HPDE6-E6E7 (cell line): ENCODE data around the gene SLC20A1.
A peak's percentile ranks its signal among the peaks of the same experiment; 100 is the strongest.
"Not testable (repeated sequence)": the region's sequence is repeated elsewhere in the genome, so short reads cannot be mapped to it uniquely, and the experiment has no call there.

Experiments
- DNase-seq: peaks from one replicate; pipeline ENCODE4 v3.0.0; 2011; ENCODE audit warnings: missing footprints; ENCODE audit errors: extremely low spot score

The SLC20A1 gene

DNA sequence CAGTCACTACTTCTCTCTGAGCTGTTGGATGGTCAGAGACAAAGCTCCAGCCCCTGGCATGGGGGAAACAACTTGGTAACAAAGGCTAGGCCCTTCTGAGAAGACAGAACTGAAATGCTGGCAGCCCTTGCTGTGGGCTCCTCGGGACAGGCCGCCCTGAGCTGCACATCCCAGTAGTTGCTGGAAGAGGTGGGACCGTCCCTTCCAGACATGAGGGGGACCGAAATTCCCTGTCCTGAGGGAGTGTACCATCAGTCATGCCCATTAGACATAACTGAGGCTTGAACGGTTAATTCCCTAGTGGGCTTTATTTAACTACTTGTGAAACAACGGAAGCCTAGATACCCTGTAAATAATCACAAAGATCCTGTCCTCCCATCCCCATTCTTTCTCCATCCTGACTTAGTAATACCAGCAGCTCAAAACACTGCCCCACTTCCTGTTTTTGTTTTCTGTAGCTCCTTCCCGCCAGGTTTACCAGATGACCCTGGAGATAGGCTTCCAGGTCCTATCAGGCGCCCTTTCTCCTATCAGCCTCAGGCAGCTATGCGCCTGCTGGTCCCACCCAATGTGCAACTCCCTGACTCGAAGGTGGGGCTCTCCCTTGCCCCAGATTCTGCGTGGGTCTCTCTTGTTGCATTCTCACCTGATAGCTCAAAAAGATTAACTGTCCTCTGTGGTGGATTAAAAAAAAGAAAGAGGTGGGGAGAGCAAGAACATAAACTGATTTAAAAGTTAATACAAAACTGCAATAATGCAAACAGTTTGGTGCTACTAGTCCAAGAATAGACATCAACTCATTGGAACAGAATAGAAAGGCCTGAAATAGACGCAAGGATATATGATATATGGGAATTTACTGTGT is 38.0 kb downstream of the SLC20A1 start:
- DNase-seq = no peak

DNA sequence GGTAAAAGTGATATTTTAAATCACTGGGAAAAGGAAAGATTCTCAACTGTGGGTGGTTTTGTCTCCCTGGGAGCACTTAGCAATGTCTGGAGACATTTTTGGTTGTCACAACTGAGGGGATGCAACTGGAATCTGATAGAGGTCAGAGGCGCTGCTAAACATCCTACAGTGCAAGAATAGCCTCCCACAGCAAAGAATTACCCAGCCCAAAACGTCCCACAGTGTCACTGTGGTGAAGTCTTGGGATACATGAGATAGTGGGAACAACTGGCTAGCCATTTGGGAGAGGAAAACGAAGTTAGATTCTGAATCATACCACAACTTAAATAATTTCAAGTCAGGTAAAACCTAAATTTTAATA is 38.7 kb downstream of the SLC20A1 start:
- no peak for DNase-seq

DNA sequence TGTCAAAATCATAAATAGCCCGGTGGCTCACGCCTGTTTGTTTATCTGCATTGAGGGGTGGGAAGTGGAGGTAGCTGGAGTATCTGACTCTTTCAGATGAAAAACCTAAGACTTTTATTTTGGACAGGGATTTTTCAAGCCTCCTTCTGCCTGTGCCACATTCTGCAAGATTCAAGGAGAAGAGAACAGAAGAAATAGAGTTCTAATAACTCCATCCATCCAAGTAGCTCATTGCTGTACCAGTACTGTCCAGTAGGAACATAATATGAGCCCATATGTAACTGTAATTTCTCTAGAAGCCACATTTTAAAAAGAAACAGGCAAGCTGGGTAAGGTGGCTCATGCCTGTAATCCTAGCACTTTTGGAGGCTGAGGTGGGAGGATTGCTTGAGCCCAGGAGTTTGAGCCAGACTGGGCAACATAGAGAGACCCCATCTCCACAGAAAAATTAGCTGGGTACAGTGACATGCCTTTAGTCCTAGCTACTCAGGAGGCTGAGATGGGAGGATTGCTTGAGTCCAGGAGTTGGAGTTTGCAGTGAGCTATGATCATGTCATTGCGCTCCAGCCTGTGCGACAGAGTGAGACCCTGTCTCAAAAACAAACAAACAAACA is 39.6 kb downstream of the SLC20A1 start:
- no peak for DNase-seq

DNA sequence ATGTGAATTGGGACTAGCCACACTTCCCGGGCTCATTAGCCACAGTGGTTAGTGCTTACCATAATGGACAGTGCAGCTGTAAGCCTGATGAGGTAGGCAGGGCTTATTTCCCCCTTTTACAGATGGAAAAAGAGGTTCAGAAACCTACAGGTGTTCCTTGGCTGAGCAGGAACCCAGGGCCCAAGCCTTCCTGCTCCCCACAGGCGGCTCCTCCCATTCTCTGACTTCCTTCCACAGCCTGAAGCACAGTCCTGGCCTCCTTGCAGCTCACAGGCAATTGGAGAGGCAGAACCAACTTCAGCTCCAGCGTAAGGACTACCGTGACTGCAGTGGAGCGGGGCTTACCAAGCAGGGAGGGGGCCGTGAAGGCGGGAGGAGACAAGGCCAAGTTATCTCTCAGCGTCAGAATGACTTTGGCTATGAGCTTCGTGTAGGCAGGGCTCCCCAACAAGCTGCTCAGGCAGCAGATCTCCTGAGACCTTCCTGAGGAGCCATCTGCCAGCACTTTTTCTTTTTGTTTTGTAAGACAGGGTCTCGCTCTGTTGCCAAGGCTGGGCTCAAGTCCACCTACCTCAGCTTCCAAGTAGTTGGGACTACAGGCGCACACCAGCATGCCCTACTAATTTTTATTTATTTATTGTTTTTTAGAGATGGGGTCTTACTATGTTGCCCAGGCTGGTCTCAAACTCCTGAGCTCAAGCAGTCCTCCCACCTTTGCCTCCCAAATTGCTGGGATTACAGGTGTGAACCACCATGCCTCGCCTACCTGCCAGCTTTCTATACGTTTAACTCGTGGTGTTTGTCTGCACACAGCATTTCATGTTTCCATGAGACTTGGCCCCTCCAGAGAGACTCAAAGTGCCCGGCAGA is 40.8 kb downstream of the SLC20A1 start:
- DNase-seq = no peak

DNA sequence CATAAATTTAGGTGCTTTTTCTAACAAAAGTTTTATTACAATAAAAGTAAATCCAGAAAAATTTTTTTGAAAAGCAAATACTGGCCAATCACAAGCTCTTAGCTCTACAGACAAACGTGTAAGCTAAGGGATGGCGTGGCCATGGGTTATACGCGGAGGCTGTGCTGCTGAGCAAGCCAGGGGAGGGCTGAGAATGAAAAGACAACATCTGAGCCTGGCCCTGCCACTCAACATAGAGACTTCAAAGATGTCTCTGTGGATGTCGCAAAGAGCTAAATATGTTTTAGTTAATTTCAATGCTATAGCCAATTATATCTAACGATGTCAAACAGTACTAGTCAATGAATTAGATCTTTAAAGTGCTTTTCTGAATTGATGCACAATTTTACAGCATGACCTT is 41.8 kb downstream of the SLC20A1 start:
- no peak for DNase-seq

DNA sequence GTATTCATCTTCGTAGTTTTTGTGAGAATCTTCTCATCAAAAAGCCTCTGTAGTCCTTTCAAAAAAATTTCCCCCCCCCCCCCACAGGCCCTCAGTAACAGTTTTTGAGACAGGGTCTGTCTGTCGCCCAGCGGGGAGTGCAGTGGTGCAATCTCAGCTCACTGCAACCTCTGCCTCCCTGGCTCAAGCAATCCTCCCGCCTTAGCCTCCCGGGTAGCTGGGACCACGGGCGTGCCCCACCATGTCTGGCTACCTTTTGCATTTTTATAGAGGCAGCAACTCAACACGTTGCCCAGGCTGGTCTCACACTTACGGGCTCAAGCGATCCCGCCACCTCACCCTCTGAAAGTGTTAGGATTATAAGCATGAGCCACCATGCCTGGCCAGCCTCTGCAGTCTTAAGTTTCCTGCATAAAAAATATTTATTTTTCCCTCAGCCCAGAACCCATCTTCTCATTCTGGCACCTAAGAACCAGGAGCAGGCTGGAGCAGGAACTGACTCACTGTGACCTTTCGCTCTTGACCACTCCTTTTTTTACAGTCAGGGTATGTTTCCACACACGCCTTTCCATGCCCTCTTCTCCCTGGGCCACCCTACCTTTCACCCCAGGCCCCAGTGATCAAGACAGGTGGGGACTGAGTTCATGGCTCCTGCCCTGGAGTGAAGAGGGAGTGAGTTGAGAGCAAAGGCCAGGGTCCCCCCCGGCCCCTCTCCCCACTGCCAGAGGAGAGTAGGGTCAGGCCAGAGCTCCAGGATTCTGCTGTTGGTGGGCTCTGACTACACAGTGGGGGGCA is 42.5 kb downstream of the SLC20A1 start:
- no peak for DNase-seq

DNA sequence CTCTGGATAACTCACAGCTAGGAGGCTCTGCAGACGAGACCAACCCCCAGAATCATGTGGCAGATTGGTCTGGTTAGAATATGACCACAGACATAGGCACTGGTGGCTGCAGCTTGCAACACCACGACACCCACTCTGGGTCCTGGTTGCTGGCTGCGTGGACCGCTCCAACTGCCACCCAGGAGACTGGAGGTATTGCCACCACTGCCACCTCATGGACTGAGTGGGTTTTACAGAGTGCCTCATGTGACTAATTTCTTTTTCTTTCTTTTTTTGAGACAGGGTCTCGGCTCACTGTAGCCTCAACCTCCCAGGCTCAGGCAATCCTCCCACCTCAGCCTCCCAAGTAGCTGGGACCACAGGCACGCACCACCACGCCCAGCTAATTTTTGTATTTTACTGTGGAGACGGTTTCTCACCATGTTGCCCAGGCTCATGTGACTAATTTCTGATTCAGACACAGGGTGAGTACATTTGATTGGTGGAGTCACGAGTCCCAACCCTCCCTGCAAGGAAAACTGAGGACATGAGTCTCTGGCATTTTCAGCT is 45.2 kb downstream of the SLC20A1 start:
- no peak for DNase-seq

DNA sequence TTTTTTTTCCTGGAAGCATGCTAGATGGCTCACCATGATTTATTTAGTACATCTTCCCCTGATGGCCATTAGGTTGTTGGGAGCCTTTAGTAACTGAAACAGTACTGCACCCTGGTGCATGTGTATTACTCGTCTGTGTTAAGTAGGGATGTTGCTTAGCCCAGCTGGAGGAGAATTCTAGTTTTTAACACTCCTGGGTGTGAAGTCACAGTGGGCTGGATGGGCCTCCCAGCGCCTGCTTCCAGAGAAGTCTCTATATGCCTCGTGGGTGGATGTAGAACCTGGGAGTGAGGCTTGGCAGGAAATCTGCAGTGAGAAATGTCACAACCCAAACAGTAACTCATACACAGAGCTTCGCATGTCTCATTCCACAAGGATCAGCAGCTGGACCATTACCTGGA is 46.1 kb downstream of the SLC20A1 start:
- DNase-seq = no peak

DNA sequence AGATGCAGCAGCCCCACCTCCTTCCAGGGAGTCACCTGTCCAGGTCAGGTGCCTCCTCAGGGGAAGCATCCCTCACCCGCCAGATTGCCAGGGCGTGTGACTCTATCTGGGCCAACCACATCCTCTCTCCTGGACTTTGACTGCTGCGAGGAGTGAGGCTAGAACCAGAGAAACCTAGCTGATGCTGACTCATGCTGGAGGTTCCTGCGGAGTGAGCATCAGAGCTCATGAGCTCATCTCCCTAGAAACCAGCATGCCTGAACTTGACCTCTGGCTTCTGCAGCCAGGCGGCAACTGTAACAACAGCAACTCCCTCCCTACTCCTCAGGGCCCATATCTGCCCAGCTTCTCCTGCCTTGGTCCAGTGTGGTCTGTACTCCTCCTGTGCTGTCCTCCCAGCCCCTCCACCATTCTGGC is 46.8 kb downstream of the SLC20A1 start:
- DNase-seq = peak; percentile 98

DNA sequence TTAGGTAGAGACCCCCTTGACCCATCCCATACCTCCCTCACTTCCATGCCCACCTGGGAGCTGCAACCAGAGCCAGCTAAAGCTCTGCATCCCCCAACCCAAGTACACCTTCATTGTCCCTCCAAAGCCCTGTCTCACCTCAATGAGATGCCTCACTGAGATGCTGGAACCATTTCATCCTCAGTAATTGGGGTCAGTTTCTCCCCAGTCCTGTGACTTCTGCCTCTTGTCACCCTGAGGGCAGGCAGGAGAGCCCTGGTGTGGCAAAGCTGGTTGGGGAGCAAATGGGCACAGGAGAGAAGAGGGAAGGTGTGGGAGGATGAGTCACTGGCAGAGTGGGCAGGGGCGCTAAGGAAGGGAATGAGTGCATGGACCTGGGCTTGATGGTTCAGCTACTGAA is 47.2 kb downstream of the SLC20A1 start:
- DNase-seq = no peak

DNA sequence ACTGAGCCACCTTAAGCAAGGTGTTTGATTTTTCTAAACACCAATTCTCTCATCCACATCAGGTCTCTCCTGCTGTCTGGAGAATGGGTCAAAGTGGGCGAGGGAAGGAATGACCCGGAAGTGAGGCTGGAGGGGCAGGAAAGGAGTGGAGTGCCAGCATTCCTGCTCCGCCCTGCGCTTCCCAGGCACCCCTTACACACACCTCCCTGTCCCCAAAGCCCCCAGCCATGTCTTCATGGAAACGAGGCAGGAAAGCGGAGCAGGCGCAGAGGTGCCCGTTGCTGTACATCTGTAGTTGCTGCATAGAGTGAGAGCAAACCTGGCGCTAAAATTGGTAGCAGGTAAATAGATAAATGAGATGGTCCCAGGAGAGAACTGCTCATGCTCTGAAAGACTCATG is 47.9 kb downstream of the SLC20A1 start:
- no peak for DNase-seq

DNA sequence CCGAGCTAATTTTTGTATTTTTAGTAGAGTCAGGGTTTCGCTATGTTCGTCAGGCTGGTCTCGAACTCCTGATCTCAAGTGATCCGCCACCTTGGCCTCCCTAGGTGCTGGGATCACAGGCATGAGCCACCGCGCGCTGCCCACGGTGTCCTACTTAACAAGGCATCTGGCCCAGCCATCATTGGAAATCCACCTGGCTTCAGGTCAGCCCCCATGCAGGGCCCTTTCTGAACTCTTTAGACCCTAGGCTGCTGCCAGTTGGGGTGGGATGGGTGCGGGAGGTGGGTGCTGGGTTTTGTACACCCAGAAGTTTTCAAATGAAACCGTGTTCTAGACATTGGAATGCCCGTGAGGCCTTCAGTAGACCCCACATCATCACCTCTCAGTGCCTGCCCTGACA is 48.4 kb downstream of the SLC20A1 start:
- no peak for DNase-seq

DNA sequence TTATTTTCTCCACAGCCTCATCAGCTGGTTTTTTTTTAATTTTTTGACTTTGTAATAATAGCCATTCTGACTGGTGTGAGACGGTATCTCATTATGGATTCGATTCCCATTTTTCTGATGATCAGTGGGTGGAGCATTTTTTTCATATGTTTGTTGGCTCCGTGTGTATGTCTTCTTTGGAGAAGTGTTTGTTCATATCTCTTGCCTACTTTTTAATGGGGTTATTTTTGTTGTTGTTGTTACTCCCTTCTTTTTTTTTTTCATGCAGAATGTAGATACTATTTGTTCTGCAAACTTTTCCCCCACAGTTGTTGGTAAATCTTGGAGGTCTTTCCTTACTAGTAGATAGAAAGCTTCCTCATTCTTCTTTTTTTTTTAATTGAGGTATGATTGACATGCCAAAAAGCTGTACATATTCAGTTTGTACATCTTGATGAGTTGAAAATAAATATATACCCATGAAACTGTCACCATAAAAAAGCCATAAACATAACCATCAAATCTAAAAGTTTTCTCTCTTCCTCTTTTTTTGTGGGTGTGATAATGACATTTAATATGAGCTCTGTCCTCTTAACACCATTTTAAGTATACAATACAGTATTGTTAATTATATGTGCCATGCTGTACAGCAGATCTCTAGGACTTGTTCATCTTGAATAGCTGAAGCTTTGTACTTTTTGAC is 53.2 kb downstream of the SLC20A1 start:
- DNase-seq = no peak

DNA sequence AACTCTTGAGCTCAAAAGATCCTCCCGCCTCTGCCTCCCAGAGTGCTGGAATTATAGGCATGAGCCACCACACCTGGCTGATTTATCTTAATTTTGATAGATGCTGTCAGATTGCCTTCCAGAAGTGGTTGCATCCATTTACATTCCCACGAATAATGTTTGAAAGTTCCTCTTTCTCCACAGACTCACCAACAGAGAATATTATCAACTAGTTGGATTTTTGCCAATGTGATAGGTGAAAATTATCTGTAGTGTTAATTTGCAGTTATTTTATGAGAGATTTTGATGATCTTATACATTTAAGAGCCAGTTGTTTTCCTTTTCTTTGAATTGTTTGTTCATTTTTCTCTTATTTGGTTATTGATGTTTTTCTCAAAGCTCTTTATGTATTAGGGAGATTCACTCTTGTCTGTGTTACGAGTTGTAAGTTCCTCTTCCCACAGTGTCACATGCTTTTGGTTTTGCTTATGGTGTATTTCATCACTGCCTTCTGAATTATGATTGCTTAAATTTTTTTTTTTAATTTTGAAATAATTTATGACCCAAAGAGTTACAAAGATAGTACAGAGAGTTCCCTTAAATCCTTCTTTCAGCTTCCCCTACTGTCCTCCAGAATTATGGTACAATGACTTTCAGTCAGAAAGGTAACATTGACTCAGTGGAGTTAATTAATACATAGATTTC is 54.4 kb downstream of the SLC20A1 start:
- DNase-seq = no peak

DNA sequence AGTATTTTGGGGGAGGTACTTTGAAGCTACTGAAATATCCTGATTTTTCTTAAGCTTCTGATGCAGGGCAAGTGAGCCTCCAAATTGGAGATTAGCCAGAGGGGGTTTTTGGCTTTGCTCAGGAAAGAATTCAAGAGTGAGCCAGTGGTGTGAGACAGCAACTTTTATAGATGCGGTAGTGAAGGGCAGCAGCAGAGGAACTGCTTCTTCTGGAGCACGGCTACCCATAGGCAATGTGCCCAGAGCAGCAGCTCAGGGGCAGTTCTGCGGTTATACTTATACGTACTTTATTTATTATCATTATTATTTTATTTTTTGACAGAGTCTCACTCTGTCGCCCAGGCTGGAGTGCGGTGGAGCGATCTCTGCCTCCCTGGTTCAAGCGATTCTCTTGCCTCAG is 55.3 kb downstream of the SLC20A1 start:
- DNase-seq = no peak

DNA sequence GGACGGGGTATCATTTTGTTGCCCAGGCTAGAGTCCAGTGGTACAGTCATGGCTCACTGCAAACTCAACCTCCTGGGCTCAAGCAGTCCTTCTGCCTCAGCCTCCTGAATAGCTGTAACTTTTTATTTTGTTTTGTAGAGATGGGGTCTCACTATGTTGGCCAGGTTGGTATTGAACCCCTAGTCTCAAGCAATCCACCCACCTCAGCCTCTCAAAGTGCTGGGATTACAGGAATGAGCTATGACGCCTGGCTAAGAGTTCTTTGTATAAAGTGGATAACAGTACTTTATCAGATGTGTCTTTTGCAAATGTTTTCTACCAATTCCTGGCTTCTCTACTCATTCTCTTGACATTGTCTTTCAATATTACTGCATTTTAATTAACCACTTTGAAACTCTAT is 57.9 kb downstream of the SLC20A1 start:
- DNase-seq = no peak

DNA sequence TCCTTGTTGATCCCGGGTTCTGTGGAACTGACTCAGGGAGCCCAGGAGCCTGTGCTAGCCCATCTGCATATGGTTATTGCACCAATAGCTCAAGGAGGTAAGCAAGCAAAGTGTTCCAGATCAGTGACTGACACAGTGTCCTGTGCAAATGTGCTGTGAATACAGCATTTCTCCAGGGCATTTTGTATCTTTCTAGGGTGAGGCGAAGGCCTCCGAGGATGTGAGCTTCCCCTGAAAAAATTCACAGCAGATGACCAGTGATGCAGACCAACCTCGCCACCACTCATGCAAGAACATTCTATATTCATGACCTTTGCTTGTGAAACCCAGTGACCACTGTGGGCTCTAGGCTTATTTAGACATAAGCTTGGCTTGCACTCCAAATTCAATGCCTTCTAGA is 59.8 kb downstream of the SLC20A1 start:
- no peak for DNase-seq

DNA sequence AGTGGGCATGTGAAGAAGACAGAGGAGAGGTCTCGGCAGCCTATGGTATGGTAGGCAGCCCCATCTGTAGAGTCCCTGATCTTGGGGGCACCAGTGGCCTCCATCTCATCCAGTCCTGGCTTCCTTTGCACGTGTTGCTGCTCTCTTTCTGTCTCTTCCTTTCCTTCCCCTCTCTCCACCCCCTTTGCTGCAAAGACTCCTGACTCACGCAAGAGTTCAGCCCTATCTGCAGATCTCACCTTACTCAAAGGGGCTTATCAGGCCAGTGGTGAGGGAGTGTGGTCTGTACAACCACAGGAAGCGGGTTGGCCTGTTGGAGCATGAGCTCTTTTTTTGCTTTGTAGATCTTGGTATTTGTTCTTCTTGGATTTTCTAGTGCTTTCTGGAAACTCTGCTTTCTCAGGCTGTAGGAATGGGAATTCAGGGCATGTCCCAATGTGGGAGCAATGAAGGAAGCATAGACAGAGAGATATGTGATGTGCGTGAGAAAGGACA is 60.5 kb downstream of the SLC20A1 start:
- DNase-seq = no peak

DNA sequence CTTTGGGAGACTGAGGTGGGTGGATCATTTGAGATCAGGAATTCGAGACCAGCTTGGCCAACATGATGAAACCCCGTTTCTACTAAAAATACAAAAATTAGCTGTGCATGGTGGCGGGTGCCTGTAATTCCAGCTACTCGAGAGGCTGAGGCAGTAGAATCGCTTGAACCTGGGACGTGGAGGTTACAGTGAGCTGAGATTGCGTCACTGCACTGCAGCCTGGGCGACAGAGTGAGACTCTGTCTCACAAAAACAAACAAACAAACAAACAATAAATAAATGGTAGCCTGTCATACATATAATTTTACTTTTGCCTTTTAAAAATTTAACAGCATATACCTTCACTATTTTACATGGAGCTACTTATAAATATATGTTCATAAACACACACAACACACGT is 61.2 kb downstream of the SLC20A1 start:
- DNase-seq = not testable (repeated sequence)

DNA sequence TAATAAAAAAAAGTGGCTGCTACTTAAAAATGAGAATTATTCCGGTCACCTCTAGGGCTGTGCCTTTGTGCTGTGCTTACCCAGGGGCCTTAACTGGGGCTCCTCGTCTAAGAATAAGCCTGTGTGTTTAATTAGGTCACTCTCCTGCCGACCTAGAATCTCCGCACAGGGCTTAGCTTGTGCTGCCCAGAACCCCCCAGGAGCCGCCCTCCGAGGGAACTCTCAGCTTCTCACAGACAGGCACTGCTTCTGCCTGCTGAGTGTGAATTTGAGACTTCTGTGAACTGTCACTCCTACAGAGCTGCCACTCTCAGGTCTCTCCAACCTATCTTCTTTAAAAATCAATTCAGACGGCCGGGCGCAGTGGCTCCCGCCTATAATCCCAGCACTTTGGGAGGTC is 63.2 kb downstream of the SLC20A1 start:
- DNase-seq = no peak
